HG03460 (cell line): ENCODE measurements around the gene PSMG4.

Source experiments
- ATAC-seq: cut with Tn5 transposase; IDR thresholded peaks from one replicate; pipeline ENCODE4 v1.9.1; 2021; ENCODE audit not compliant: unreplicated experiment

The PSMG4 gene, protein sequence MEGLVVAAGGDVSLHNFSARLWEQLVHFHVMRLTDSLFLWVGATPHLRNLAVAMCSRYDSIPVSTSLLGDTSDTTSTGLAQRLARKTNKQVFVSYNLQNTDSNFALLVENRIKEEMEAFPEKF

DNA sequence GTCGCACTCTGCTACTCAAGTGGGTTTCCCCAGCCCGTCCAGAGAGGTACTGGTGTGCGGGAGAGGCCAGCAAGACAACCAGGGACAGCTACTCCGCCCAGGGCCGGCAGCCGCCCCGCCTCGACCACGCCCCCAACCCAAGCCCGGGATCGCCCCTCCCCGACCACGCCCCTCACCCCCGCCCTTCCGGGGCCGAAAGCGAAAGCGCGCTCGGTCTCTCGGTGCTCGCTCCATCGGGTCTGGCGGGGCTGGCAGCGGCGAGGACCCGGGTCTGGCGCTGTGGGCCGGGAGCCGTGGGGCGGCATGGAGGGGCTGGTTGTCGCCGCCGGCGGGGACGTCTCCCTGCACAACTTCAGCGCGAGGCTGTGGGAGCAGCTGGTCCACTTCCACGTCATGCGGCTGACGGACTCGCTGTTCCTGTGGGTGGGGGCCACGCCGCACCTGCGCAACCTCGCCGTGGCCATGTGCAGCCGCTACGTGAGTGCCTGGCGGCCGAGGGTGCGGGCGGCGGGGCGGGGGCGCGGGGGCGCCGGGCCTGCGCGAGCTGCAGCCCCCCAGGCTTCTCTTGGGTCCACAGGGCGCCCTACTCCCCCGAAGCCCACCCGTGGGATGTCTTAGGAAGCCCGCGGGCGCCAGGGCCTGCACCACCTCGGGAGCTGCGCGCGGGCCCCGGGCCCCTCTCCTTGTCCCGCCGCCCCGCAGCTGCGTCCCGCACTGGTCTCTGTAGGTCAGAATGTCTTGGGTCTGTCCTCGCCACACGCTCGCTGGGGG, at the start of gene PSMG4:
PSMG4 (plus strand) TSS at position 228 of the 771 bp plus-strand sequence; CDS start at position 304, 76 bp downstream.
- peak; percentile 73 for ATAC-seq

DNA sequence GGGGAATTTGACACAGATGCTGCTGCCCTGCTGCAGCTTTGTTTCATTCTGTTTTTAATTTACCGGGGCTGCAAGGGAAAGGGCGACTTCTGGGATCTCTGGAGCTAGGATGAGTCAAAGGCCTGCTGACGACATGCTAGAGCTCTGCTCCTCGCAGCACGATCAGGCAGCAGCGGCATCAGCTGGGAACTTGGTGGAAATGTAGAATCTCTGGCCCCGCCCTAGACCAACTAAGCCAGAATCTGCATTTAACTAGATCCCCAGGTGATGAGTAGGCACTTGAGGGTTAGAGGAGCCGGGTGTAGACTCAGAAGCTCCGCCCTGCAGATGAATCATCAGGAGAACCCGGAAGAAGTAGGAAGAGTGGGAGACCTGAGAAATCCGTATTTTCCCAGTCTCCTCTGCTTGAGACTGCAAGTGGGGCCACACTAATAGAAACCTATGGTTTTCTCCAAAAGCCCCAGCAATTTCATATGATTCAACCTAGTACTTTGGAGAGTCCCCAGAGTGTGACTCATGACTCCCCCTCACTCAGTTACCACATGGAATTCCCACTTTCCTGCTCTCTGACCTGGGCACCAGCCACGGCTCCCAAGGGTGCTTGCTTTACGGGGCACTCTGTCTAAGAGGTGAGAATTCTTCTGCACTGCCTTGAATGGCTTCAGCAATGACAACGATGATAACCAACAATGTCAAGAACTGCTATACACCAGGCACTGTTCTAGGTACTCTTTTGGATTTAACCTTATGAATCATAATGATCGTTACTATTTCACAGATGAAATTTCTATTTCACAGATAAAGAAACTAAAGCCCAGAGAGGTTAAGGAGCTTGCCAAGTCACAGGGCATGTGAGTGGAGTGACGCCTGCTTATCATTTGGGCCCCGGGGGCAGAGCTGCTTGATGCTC, 49.4 kb upstream of the PSMG4 start:
- ATAC-seq = peak; percentile 54

DNA sequence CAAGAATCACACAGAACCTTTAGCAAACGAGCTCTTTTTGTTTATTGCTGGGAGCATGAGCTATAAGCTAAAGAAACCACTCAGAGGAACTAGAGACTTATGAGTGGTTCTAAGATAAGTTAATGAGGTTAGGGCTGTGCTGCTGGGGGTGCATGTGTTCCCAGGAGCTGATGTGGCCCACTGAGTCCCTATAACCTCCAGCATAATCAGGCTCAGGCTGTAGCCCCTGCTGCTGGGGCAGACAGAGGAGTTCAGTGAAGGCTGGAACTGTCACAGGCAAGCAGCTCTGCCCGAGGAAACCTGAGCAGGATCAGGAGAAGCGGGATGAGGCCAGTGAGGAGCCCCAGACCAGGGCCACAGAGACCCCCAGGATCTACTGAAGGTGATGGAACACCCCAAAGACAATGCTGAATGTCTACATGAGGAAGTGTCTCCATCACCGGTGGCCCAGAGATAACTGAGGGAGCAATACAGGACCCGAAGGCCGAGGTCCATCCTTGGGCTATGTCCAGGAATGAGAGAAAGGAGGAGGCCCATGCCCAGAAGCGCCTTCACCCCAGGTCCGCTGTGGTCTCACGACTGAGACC, 48.6 kb upstream of the PSMG4 start:
- ATAC-seq = peak; percentile 27

DNA sequence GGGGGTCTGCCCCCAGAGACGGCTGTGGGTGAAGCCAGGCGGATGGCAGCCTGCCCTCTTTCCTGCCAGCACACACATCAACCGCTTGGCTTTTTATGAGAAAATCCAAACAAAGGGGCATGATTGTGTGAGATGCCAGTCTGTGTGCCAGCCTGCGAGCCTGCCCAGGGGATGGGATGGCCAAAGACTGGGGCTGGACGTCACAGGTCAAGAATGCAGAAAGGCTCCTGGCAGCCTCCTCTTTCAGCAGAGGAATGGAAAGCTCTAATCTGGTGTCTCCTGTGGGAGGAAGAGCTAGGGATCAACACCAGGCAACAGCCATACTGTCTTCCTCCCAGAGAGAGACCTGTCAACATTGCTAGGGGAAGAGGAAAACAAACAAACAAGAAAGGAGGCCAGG, 47.1 kb upstream of the PSMG4 start:
- no peak for ATAC-seq

DNA sequence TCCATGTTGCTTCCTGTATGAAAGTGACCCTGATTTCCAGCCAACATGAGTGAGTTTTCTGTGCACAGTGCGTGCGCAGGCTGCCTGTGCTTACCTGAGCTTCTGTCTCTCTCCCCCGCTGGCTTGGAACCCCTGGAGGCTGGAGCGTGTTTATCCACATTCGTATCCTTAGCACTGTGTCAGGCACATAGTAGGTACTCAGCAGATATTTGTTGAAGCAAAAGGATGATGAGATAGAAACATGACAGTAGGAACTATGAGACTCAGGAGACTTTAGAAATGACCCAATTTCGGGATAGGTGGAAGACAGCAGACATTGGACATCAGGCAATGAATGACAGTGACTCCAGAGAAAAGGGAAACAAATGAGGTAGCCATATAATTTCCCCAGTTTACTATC, 46.5 kb upstream of the PSMG4 start:
- ATAC-seq = no peak

DNA sequence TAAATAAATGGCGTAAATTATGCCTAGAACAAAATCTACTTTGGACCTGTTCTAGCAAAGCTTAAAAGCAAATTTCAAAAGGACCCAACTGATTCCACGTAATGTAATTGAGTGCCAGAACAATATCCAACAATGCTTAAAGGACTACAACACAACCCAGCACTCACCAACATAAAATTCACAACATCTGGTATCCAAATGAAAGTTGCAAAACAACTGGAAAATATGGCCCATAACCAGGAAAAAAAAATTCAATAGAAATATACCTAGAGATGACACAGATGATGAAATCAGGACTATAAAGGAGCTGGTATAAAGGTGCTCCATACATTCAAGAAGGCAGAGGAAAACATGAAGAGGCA, 45.4 kb upstream of the PSMG4 start:
- ATAC-seq = no peak

DNA sequence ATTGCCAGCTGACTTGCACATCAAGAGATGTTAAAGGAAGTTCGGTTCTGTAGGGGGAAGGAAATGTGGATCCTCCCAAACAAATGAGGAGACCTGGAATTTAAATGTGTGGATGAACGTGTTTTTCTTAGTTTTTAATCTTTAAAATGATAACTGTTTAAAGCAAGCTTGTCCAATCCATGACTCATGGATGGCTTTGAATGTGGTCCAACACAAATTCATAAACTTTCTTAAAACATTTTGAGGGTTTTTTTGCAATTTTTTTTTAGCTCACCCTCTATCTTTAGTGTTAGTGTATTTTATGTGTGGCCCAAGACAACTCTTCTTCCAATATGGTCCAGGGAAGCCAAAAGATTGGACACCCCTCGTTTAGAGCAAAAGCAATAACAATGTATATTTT, 43.8 kb upstream of the PSMG4 start:
- ATAC-seq = no peak

DNA sequence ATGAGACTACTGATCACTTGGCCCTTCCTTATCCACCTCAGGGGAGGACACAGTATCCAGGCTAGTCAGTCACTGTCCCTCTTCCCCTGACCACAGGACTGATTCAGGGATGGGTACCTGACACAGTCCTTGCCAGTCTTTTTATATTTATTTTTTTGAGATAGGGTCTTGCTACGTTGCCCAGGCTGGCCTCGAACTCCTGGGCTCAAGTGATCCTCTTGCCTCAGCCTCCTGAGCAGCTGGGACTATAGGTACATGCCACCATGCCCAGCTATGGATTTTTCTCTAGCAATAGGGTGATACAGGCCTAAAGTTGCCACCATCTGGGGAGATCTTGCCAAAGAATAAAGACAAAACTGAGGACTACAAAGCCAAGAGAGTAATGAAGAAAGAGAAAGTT, 41.5 kb upstream of the PSMG4 start:
- ATAC-seq = no peak

DNA sequence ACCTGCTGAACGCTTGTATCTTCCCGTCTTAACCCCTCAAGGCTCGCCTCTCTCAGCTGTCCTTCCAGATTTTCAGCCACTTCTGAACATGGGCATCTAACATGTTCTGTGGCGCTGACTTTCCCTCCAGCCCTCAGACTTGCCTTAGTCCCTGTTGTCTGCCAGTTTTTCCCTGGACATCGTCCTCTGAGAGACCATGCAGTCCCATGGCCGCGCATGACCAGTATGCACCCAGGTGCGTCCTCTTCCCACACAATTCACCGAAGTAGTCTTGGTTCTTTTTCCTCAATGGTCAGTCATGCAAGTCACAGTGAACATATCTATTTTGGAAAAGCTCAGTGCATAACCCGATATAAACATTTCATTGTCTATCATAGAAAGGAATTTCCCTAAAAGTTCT, 40.5 kb upstream of the PSMG4 start:
- ATAC-seq = no peak

DNA sequence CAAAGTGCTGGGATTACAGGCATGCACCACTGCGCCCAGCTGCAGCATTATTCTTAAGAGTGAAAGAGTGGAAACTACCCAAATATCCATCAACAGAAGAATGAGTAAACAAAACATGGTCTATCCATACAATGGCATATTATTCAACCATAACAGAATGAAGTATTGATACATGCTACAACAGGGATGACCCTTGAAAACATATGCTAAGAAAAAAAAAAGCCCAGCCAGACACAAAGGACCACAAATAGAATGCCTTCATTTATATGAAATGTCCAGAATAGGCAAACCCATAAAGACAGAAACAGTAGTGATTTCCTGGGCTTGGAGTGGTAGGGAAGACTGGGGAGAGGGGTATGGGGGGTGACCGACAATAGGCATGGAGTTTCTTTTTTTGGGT, 38.4 kb upstream of the PSMG4 start:
- ATAC-seq = no peak

DNA sequence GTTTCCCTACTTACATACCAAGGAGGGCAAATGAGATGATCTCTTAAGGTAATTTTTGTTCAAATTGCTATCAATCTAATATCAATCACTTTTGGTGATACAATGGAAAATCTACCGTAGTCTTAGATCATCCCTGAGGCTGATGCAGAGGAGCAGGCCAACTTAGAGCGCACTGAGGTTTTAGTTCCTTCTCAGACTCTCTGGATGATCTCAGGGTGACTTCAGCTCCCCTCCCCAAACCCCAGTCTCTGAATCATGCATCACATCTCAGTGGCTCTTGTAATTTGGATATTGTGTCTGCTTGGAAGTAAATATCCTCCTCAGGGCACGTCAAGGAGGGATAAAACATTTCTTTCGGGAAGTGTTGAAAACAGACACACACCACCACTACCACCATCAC, 37.2 kb upstream of the PSMG4 start:
- ATAC-seq = no peak

DNA sequence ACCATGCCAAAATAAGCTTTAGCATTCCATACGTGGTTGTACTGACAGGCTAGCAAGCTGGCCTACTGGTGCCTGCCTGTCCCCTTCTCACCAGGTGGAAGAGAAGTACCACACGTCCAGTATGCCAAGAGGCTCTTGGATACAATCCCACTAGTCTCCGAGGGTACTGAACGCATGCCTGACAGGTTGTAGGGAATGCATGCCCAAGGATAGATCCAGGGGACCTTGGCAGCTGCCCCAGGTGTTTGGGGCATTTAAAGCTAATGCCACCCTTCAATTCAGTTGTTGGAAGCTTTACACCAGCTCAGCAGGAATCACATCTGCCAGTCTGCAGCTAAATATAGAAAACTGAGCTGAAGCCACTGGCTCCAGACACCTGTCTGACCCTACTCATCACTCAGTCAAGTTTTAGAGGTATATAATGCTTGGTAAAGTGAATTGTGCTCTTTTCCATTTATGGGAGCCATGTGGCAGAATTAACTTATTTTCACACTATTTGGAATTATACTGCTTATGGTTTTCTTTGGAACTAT, 36.2 kb upstream of the PSMG4 start:
- no peak for ATAC-seq

DNA sequence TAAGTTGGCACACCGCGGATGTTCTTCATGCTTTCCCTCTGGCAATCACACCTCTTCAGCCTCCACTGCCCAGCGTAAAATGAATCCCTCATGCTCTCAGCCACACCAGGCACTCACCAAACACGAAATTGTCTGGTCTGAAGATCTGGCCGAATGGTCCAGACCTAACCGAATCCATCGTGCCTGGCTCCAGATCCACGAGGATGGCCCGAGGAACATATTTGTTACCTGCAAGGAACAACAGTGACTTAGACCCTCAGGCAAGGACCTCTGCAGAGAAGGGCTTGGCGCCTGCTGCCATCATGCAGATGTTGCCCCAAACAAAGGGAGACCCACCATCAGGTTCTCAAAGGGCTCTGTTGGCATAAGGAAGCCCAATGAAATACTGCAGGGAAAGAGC, 32.7 kb upstream of the PSMG4 start:
- ATAC-seq = no peak

DNA sequence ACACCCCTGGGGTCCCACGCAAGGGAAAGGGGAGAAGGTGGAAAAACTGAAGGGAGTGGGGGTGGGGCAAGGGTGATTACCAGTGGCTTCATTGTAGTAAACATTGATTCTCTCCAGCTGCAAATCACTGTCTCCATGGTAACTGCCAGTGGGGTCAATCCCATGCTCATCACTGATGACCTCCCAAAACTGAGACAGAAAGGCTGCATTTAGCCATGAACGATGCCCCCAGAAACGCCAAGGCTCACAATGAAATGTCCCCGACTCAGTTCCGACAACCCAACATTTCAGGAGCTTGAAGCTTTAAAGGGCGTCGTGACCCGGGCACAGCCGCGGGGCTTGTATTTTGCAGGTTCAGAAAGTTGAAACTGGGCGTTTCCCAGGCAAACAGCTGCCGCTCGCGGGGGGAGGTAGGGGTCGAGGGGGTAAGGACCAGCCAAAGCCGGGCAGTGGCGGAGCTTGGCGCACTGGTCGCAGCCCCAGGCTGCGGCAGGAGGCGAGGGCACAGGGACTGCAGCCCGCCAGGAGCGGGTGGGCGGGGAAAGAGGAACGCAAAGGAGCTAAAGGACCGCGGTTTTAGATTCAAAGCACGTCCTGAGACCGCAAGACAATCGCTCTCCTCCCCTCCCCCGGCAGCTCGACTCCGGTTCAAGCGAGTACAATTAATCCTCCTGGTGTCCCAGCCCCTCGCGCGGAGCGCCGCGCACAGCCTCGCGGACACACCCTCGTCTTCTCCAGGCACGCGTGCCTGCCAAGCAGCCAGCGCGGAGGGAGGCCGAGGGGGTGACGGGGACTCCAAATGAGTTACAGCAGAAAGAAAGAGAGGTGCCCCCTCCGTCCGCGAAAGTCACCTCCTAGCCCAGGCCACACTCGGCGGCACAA, 32.0 kb upstream of the PSMG4 start:
- no peak for ATAC-seq

DNA sequence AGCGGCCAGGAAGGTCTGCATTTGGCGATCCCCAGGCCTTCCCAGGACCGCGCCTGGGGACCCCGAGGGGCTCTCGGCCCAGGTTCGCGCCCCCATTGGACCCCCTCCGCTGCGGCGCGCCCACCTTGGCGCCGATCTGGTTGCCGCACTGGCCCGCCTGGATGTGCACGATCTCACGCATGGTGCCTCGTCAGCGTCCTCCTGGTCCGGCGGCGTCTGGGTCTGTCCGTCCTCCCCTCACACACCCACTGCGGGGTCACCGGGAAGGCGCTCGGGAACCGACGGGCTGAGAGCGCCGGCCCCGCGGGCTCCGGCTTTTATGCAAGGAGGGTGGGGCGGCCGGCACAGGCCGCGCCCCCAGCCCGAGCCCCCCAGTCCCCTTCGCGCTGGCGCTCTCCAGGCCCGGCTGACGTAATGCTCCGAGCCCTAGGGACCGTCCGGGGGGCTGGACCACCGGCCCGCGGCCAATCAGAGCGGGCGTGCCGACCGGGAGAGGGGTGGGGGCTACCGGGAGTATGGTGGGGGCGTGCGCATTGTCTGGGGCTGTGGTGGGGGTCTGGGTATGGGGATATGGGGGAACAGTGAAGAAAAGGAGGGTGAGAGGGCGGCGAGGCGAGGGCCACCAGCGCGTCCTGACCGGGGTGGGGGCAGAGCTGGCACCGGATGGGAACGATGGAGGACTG, 31.2 kb upstream of the PSMG4 start, which contains the start of gene TUBB2B:
TUBB2B (minus strand) TSS at position 291 of the 683 bp plus-strand sequence; CDS start at position 181, 110 bp downstream.
- ATAC-seq = no peak

DNA sequence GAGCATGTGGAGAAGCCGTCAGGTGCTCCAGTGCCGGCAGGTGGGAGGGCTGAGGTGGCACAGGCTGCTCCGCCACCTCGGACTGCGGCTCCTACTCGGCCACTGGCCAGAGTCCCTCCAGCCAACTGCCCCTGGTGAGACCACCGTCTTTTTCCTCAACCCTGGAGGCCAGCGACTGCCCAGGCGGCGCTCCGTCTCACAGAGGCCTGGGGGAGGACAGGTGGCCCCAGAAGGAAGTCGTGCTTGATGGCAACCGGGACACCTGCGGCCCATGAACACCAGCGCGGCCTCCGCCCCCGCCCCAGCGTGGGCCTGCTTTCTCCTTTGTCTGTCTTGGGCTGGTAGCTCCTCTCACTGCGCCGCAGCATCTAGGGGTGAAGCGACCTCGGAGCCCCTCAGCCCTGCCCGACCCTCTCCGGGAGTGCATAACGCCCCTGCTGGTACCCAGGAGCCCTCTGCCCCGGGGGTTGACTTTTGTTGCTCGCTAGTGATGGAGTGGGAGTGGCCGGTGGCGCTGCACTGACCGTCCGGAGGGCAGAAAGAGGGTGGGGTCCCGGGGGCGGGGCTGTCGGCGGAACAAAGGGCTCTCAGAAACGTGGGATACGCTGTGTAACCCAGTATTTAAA, 30.6 kb upstream of the PSMG4 start:
- ATAC-seq = no peak

DNA sequence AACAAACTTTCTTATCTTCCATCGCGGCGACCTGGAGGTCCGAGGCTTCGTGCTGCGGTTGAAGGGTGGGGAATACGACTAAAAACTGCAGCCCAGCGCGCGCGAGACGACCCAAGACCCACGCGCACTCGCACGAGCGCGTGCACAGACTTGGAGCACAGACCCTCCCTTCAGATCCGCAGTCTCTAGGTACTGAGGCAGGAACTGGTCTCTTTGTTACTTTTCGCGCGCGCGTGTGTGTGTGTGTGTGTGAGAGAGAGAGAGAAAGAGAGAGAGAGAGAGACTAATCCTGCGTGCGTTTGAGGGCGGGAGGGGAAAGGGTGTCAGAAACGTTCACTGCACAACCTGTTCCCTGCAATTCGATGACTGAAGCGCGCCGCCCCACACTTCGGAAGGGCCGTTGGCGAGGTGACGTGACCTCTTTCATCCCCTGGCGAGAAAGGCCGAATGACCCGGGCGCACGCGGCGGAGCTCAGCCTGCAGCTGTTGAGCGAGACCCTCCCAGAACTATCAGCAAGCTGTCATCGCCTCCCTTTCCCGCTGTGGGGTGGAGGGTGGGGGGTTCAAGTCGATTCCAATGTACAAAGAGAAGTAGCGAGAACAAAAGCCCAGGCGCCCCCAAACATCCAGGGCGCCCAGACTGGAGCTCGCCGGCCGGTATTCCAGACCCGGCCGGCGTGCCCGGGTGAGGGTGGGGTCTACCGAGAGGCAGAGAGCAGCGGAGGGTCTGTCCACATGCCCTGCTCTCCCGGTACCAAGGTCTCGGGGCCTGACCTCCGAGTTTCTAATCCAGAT, 29.8 kb upstream of the PSMG4 start:
- ATAC-seq = no peak

DNA sequence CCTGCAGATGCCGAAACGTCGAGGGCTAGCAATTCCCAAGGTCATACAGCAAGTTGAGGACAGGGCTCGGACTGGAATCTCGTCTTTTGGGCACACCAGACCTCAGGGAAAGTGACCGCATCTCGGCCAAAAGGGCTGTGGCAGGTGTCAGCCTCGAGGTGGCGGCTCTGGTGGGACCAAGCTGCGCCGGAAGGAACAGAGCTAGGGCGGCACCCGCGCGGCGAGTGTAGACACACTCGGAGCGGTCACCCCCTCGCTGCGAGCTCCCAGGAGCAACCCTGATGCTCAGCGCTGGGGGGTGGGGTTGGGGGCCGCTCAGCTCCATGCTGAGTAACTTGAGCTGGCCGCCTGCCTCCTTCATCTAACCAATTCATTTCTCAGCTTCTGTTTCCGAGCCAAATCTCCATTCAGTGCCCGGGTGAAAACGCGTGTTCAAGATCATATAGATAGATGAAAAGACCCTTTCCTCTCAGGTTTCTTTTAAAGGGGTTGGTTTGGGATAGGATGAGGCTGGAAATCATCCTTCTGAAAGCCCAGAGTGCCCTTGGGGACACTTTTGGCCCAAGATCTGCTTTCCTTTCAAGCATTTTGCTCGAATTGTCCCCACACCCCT, 29.1 kb upstream of the PSMG4 start:
- ATAC-seq = no peak
